NCI-H2227 treated with DMSO at 0.1 percent for 48 hours (cell line): ENCODE measurements around the gene IFT74.

ENCODE experiments used
- DNase-seq: peaks from one replicate; lab custom pipeline; 2025; lab: John Stamatoyannopoulos, UW

IFT74 gene

GRCh38 chr9:26974927-26975326 is 18.7 kb downstream of the IFT74 start:
- DNase-seq, result no peak

- DNase-seq, result no peak
Observed at GRCh38 chr9:26975728-26976707, 19.8 kb downstream of the IFT74 start.

DNA sequence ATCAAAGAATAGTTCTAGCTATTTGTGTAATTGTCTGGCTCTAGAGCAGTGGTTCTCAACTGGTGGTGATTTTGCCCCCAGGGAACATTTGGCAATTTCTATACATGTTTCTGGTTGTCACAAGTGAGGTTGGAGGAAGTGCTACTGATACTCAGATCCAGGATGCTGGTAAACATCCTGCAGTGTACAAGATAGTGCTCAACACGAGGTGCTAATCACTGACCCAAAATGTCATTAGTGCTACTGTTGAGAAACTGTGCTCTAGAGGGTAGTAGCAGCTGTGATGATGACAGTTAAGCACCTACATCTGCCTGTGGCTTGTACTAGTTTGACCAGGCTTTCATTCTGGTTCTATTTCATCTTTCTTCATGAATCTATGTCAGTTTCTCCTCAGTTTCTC is 27.1 kb downstream of the IFT74 start:
- DNase-seq, result no peak

DNA sequence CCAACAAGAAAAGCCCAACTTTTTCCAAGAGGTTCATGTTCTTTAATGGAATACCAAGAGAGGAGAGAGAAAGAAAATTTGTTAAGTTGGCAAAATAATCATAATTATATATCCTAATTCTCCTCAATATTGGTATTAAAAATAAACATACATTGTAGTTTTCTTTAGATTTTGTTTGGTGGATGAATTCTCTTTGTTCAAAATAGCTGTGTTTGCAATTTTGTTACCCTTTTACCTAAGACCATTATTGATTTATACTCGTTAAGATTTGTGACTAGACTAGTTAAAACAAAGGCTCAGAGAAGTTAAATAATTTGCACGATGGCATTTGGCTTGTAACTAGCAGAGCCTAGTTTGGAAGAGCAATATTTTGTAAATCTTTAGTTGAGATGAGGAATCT is 39.6 kb downstream of the IFT74 start:
- DNase-seq, result no peak

GRCh38 chr9:27003426-27004077 is 47.3 kb downstream of the IFT74 start:
- DNase-seq, result no peak

- no peak for DNase-seq
Observed at GRCh38 chr9:27005491-27005890, 49.3 kb downstream of the IFT74 start, which contains the start of gene LRRC19. TSS of gene LRRC19 (minus strand) at chr9:27005672. CDS start at chr9:26999694, 5,978 bp downstream.

GRCh38 chr9:27019589-27019988 is 63.4 kb downstream of the IFT74 start:
- no peak for DNase-seq

DNA sequence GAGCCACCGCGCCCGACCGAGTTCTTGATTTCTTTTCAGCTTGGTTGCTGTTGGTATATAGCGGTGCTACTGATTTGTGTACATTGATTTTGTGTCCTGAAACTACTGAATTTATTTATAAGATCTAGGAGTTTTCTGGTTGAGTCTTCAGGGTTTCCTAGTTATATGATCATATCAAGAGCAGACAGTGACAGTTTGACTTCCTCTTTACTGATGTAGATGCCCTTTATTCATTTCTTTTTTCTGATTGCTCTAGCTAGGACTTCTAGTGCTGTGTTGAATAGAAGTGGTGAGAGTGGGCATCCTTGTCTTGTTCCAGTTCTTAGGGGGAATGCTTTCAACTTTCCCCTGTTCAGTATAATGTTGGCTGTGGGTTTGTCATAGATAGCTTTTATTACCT is 66.7 kb downstream of the IFT74 start:
- no peak for DNase-seq

DNA sequence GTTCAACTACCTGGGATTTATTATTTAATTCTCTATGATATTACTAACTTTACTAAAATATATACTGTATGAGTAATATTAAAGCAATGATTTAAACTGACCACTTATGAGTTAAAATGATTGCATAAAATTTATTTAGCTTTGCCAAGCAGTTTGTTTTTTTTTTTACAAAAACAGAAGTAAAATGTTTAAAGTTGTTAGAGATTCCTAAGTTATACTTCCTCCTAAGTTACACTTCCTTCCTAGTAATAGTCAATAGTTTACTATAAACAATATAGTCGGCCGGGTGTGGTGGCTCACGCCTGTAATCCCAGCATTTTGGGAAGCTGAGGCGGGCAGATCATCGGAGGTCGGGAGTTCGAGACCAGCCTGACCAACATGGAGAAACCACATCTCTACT is 73.0 kb downstream of the IFT74 start:
- no peak for DNase-seq

- peak; percentile 3 for DNase-seq
Observed at GRCh38 chr9:27033815-27034403, 77.7 kb downstream of the IFT74 start.

DNA sequence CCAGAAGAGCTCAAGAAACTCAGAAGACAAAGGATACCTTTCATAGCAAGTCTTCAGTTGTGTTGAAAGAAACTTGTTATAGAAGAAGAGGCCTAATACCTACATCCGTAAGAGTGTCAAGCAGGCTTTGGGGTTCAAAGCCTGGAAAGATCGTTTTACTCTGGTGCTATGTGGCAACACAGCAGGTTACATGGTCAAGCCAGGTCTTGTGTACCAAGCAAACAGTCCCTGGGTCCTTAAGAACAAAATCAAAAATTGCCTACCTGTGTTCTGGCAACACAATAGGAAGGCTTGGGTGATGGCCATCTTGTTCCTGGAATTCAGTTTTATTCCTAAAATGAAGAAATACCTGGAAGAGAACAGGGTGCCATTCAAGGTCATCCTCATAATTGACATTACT is 81.3 kb downstream of the IFT74 start:
- no peak for DNase-seq

- DNase-seq, result no peak
Observed at GRCh38 chr9:27041746-27042145, 85.5 kb downstream of the IFT74 start.

DNA sequence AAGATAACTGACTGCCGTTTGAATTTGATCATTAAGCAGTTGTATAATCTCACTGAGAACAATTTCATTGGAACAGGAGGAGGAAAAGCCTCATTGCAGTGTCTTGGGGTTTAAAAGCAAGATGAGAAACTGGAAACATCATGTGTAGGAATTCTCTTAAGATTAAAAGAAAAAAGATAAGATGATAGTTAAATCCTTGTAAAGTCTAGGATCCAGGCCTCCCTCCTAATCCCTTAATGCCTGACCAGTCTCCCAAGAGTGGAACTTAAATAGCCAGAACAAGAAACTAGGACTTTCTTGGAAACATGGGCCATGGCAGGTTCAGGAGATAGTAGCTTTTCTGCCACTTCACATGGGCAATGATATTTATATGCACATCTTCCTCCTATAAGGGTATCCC is 86.3 kb downstream of the IFT74 start:
- DNase-seq, result no peak

- no peak for DNase-seq
Observed at GRCh38 chr9:27043176-27043575, 87.0 kb downstream of the IFT74 start.

GRCh38 chr9:27047136-27047535 is 90.9 kb downstream of the IFT74 start:
- no peak for DNase-seq

DNA sequence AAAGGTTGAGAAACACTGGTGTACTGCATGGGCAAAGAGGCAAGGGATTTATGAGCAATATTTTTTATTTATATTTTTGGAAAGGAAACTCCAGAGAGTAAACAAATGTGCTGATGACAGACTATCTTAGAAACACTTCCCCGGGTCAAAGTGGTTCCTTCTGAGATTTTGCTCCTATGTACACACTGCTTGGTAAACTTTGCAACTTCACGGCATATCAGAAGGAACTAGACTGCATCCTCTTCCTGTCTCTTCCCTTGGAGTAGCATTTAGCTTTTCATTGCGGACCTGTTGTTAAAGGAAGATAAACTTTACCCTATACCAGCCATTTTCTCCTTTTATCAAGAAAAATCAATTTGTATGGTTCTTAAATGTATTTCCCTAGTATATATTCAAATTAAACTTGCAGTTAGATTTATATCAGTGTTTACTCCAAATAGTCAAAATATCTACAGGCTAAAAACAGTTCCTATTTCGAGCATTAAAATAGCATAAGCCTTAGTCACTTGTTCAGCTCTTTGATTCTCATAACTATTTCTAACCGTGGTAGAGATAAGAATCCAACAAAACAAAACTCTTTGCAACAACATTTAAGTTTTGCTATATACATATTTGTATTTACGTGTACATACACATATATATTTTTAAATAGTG is 97.3 kb downstream of the IFT74 start:
- DNase-seq, result no peak

GRCh38 chr9:27054125-27054524 is 97.9 kb downstream of the IFT74 start:
- DNase-seq, result no peak

DNA sequence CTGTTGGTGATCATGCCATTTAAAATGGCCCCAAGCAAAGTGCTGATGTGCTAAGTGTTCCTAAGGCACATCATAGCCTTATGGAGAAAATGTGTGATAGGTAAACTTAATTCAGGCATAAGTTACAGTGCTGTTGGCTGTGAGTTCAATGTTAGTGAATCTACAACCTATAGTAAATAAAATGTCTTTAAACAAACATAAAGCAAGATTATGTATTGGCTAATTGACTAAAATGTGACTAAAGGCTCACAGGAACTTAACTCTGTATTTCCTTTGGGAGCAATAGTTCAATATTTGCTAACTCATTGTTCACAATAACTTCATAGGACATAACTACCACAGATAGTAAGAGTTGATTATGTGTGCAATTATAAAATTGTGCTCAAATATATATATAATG is 98.6 kb downstream of the IFT74 start:
- no peak for DNase-seq

DNA sequence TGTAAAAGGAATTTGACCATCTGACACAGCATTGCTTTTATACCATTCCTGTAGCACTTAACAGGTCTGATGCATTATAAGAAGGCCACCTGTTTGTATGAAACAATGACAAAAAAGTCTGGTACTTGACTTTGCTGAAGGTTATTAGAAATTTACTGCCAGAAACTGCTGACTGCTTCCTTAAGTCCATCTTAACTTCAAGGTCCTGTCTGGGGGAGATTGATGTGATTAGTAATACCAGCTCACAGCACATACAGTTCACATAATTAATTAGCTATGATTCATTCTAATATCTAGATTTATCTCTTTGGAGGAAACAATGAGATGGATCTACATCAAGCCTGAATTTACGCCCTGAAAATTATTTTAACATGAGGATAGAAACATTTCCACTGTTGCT is 103.2 kb downstream of the IFT74 start:
- no peak for DNase-seq

DNA sequence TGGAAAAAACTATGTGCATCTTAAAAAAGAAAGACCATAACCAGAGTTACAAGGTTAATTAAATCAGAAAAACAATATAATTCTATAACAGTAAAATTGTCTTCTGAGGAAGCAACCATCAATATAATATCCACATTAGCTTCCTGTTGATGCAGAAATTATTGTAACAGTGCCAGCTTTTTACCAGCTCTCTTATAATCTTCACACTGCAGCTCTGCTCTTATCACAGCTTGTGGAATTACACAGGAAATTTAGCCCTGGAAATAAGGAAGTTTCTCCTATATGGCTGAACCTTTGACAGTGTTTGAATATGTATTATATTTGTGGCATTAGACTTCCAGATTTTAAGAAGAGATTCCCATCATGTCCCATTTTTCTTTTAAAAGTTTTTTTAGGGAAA is 103.7 kb downstream of the IFT74 start:
- no peak for DNase-seq

DNA sequence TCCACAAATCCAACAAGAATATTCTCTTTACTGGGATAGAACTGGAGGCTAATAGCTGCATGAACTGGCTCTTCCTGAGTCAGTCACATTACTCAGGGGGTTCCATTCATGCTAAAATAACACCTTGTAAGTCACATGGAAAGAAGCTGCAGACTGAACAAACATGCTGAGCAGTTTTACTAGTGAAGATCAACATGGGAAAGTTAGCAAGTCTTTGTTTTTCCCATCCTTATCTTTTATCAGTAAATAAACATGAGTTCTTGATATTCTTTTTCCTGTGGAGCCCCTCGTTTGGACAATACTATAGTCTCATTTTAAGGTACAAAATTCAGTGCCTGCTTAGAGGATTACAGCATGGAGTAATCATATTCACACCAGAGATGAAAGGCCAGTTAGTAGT is 109.1 kb downstream of the IFT74 start:
- DNase-seq, result no peak
